Small intestine (tissue), 7 donors: ENCODE data around the gene ACP3. TPM values are rescaled to one million over a fixed set of nuclear protein-coding genes. Genes with fewer than 3 reads are reported as not detected.

Experiments used
- DNase-seq, 2 donors: peaks; one replicate each; pipeline versions ENCODE4 v3.0.0 to v3.0.0-alpha.2; 2013
- FAIRE-seq: peaks from 2 replicates; lab custom pipeline; 2012; peaks lifted over from hg19 to GRCh38; lab: Jason Lieb, UNC
- H3K27ac ChIP-seq, 3 donors: one replicate each; pipeline ENCODE4 v1.5.1; 2013; ENCODE audit warnings: low read length in 2 of 3, mild to moderate bottlenecking in 2 of 3, control low read depth in 1 of 3, inconsistent platforms in 1 of 3, low read depth in 1 of 3, moderate library complexity in 1 of 3
- H3K27me3 ChIP-seq, 3 donors: one replicate each; pipeline ENCODE4 v1.6.1; 2013; ENCODE audit warnings: low read length in 3 of 3, inconsistent platforms in 1 of 3; ENCODE audit not compliant: control insufficient read depth in 3 of 3, insufficient read depth in 3 of 3
- H3K36me3 ChIP-seq, 3 donors: one replicate each; pipeline ENCODE4 v1.6.1; 2013; ENCODE audit warnings: low read length in 3 of 3, inconsistent platforms in 1 of 3, low read depth in 1 of 3, mild to moderate bottlenecking in 1 of 3, moderate library complexity in 1 of 3; ENCODE audit not compliant: control insufficient read depth in 3 of 3, insufficient read depth in 2 of 3
- H3K4me1 ChIP-seq, 3 donors: one replicate each; pipeline ENCODE4 v1.6.1; 2013; ENCODE audit warnings: low read length in 2 of 3, inconsistent platforms in 1 of 3, low read depth in 1 of 3, mild to moderate bottlenecking in 1 of 3, moderate library complexity in 1 of 3; ENCODE audit not compliant: control insufficient read depth in 3 of 3, insufficient read depth in 2 of 3
- H3K4me3 ChIP-seq, 3 donors: one replicate each; pipeline ENCODE4 v1.5.1; 2013; ENCODE audit warnings: low read length in 3 of 3, control low read depth in 1 of 3, inconsistent platforms in 1 of 3, low read depth in 1 of 3, mild to moderate bottlenecking in 1 of 3, moderate library complexity in 1 of 3
- H3K9me3 ChIP-seq, 2 donors: one replicate each; pipeline ENCODE4 v1.6.1; 2013; ENCODE audit warnings: low read depth in 1 of 2, low read length in 1 of 2; ENCODE audit not compliant: control insufficient read depth in 2 of 2, insufficient read depth in 1 of 2
- WGBS, 3 donors: extraction: QIAGEN DNeasy Blood & Tissue Kit; methylation state at CpG; one replicate each; pipeline ENCODE4 v1.1.7; 2013; 5-methylcytosine and 5-hydroxymethylcytosine counted together
- polyA plus RNA-seq, 4 donors: library from polyadenylated mRNA; stranded (reverse) in 3 of 4; unstranded in 1 of 4; fragments of 200-250 nt in 3 of 4; fragments of 120-200 nt in 1 of 4; gene quantifications; one replicate each; pipeline versions ENCODE4 v1.2.1 to v1.2.3, GENCODE V29; 2013
- donor health status: healthy with polysubstance abuse.
- donor health status: control.
- donor health status: control.
- donor health status: Bipolar disorder and iron deficiency.
- donor health status: healthy.

Gene ACP3
- polyA plus RNA-seq, 4 donors = 0.67 to 3.0 (median 1.3) TPM

DNA sequence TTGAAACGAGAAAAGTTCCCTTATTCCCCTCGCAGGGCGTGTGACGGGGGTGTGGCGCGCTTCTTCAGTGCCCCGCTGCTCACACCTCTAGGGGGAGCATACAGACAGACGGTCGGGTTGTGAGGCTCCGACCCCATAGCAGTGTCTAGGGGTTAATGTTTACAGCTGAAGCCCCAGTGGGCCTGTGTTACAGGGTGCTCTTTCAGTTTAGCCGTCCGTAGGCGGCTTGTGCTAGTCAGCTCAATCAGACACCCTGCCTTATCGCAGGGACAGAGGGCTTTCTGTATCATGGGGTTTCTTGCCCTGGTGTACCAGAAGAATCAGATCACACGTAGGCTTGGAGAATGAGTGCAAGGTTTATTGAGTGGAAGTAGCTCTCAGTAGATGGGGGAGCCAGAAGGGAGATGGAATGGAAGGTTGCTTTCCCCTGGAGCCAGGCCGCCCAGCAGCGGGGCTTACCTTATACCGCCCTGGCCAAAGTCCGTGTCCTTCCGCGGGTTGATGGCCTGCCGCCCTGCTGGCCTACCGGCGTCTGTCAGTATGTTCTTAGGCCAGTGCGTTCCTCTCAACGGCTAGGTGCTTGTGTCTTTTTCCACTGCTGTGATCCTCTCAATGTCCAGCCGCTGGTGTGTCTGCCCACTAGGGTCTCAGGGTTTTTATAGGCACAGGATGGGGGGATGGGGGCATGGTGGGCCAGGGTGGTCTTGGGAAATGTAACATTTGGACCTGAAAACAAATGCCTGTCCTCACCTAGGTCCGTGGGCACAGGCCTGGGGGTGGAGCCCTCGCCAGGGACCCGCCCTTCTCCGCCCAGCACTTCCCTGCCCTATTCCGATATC lies 32.2 kb upstream of the ACP3 start:
- H3K4me1 ChIP-seq = peaks cover 2 to 5% (median 5%) of the 10 kb centered on the region in 3 donors
- H3K4me3 ChIP-seq = peak overlapping the region in 1 of 3 donors; percentile 16
- no peak for FAIRE-seq
- no peaks in the 10 kb centered on the region for H3K27me3 ChIP-seq
- H3K27ac ChIP-seq = peak overlapping the region in 2 of 3 donors; percentile 39 to 76
- DNase-seq = peak; percentile 62 to 63
- WGBS, 3 donors = 55 to 70% (median 67%) methylated on average over 32 of the region's 32 CpGs
- H3K9me3 ChIP-seq = peaks cover 0 to 12% of the 10 kb centered on the region in 2 donors
- H3K36me3 ChIP-seq = no peaks in the 10 kb centered on the region

DNA sequence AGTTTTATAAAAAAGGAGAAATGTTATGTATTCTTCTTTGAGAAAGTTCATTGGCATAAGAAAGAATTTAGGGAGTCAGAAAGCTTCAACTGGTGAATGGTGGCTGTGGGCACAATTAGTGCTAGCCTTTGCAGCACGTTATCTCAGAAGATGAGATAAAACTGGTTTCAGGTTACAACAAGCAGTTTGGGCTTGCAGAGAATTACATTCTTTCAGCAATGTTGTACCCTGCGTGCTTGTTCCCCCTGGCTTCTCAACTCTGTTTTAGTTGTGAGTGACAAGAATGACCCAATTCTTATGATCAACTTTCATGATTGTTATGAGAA lies 31.6 kb upstream of the ACP3 start:
- no peak for FAIRE-seq
- WGBS, 3 donors = 11 to 31% (median 14%) methylated on average over 2 of the region's 2 CpGs
- H3K36me3 ChIP-seq = no peaks in the 10 kb centered on the region
- H3K27ac ChIP-seq = peak overlapping the region in 1 of 3 donors; percentile 76
- H3K4me1 ChIP-seq = peaks cover 2 to 5% (median 5%) of the 10 kb centered on the region in 3 donors
- peak; percentile 31 to 40 for DNase-seq
- H3K27me3 ChIP-seq = no peaks in the 10 kb centered on the region
- no peak overlapping the region for H3K4me3 ChIP-seq
- H3K9me3 ChIP-seq = peaks cover 0 to 12% of the 10 kb centered on the region in 2 donors

DNA sequence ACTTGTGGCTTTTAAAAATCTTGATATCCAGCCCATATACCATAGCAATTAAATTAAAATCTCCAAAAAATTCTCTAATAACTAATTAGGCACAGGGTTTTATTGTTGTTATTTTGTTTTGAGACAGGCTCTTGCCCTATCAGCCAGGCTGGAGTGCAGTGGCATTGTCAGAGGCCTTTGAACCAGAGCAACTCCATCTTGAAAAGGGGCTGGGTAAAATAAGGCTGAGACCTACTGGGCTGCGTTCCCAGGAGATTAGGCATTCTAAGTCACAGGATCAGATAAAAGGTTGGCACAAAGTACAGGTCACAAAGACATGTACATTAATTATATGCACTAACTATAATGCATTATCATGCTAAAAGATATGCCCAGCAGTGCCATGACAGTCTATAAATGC lies 31.2 kb upstream of the ACP3 start:
- no peak overlapping the region for H3K27ac ChIP-seq
- 11 to 44% (median 25%) methylated on average over 1 of the region's 1 CpG for WGBS, 3 donors
- peaks cover 0 to 12% of the 10 kb centered on the region in 2 donors for H3K9me3 ChIP-seq
- DNase-seq (peak in 1 of 2 donors; percentile 78), FAIRE-seq (no peak)
- no peaks in the 10 kb centered on the region for H3K27me3 ChIP-seq
- H3K36me3 ChIP-seq = no peaks in the 10 kb centered on the region
- peaks cover 2 to 5% (median 5%) of the 10 kb centered on the region in 3 donors for H3K4me1 ChIP-seq
- H3K4me3 ChIP-seq = no peak overlapping the region

GRCh38 chr3:132288357-132288756 lies 28.9 kb upstream of the ACP3 start:
- Histone ChIP-seq H3K9me3 (peaks cover 0 to 12% of the 10 kb centered on the region in 2 donors), H3K4me1 (peaks cover 2 to 5% (median 5%) of the 10 kb centered on the region in 3 donors), H3K36me3 (no peaks in the 10 kb centered on the region), H3K4me3 (no peak overlapping the region), H3K27ac (no peak overlapping the region), H3K27me3 (no peaks in the 10 kb centered on the region)
- DNase-seq (no peak), FAIRE-seq (no peak)
- 84 to 94% (median 88%) methylated on average over 2 of the region's 2 CpGs for WGBS, 3 donors

GRCh38 chr3:132289316-132289715 lies 27.9 kb upstream of the ACP3 start:
- DNase-seq (no peak), FAIRE-seq (no peak)
- Histone ChIP-seq H3K4me3 (no peak overlapping the region), H3K27ac (no peak overlapping the region), H3K9me3 (peaks cover 0 to 12% of the 10 kb centered on the region in 2 donors), H3K36me3 (no peaks in the 10 kb centered on the region), H3K27me3 (no peaks in the 10 kb centered on the region), H3K4me1 (peaks cover 2 to 5% (median 5%) of the 10 kb centered on the region in 3 donors)
- 94 to 100% (median 96%) methylated on average over 1 of the region's 1 CpG for WGBS, 3 donors

DNA sequence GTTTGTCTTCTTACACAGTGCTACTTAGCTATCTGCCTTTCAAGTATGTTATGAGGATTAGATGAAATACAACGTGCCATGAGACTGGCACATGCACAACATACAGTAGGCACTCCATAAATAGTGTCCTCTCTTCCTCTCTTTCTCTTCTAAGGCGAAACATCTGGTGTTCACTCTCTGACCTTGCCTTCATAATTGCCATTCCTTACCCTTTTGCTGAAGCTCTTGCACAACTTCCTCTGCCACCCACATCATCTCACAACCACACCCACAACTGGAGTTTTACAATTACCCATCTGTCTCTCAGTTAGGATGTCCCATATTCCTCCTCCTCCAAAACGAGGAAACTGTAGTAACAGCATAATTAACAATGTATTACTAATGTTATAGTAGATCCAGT lies 26.4 kb upstream of the ACP3 start:
- H3K27me3 ChIP-seq = no peaks in the 10 kb centered on the region
- peak in 1 of 2 donors; percentile 41 for DNase-seq
- no peaks in the 10 kb centered on the region for H3K36me3 ChIP-seq
- WGBS, 3 donors = 27 to 43% (median 29%) methylated on average over 3 of the region's 3 CpGs
- H3K4me3 ChIP-seq = no peak overlapping the region
- no peak for FAIRE-seq
- H3K4me1 ChIP-seq = peaks cover 0 to 2% (median 0%) of the 10 kb centered on the region in 3 donors
- peaks cover 0 to 18% of the 10 kb centered on the region in 2 donors for H3K9me3 ChIP-seq
- no peak overlapping the region for H3K27ac ChIP-seq

DNA sequence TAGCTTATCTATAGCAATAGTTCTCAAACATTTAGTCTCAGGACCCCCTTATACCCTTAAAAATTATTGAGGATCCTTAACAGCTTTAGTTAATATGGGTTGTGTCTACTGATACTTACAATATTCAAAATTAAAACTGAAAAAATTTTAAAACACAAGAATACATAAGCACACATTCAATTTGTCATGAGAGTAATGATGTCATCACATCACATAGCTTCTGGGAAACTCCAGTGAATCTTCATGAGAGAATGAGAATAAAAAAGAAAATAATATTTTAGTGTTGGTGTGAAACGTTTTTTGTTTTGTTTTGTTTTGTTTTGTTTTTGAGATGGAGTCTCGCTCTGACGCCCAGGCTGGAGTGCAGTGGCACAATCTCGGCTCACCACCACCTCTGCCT lies 25.2 kb upstream of the ACP3 start:
- no peak overlapping the region for H3K4me3 ChIP-seq
- H3K4me1 ChIP-seq = no peaks in the 10 kb centered on the region
- no peaks in the 10 kb centered on the region for H3K36me3 ChIP-seq
- no peaks in the 10 kb centered on the region for H3K27me3 ChIP-seq
- H3K9me3 ChIP-seq = peaks cover 0 to 22% of the 10 kb centered on the region in 2 donors
- no peak for DNase-seq
- no peak for FAIRE-seq
- H3K27ac ChIP-seq = no peak overlapping the region
- WGBS, 3 donors = 70 to 73% (median 71%) methylated on average over 4 of the region's 4 CpGs

- Histone ChIP-seq H3K4me1 (no peaks in the 10 kb centered on the region), H3K27me3 (no peaks in the 10 kb centered on the region), H3K27ac (no peak overlapping the region), H3K9me3 (peaks cover 0 to 16% of the 10 kb centered on the region in 2 donors), H3K4me3 (no peak overlapping the region), H3K36me3 (no peaks in the 10 kb centered on the region)
- FAIRE-seq (no peak), DNase-seq (no peak)
These were observed 24.0 kb upstream of the ACP3 start for GRCh38 chr3:132293251-132293650.
